HG03064 (cell line): Measurements from ENCODE around the gene CADPS2.

Experiments used
- ATAC-seq: cut with Tn5 transposase; IDR thresholded peaks from one replicate; pipeline ENCODE4 v1.9.1; 2021; ENCODE audit warnings: low read depth; ENCODE audit not compliant: unreplicated experiment

The CADPS2 gene

DNA sequence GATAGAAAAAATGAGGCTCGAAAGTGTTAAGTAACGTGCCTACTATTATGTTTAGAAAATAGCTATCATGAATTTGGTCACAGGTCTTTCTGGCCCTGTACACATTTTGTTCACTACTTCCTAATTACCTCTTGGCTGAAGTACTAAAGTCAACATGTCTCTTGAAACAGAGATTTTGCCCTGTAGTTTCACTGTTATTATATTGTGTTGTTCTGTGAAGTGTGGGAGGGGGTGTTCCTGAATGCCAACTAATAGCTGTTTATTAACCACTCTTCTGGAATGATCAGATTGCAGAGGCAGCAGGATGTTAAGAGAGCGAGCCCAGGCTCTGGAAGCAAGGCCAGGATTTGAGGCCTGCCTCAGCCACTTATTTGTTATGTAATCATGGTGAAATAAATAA is 259.5 kb downstream of the CADPS2 start:
- ATAC-seq = no peak

DNA sequence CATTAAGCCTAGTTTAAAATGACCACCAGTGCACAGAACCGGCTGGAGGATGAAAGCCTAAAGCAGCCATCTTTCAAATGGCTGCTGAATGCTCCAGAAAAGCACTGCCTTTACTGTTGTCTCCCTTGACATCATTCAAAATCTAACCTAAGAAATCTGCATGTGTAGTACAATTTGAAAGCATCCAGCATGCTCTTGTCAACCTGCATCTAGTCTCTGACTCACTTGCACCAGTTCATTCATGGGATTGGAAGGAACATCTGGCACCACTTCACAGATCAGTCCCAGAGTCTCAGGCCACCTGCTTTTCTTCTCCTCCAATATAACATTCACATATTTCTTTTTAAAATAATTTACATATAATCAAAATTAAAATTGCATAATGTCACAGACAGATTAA is 263.6 kb downstream of the CADPS2 start:
- no peak for ATAC-seq

DNA sequence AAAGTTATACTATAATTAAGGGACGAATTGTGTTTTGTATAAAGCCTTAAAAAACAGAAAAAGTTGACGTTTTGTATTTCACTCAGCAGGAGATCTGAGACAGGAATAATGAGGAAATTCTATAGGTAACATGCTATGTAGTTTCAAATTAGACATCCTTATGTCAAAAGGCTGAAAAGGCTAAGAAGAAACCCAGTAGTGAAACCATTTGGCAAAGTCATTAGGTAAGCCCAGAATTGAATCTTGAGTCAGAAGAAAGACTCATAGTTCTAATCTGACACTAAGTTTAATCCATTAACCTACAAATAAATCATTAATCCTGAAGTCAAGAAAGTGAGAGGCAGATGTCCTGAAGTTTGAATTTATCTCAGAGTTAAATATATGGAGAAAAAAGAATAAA is 266.6 kb downstream of the CADPS2 start:
- no peak for ATAC-seq

DNA sequence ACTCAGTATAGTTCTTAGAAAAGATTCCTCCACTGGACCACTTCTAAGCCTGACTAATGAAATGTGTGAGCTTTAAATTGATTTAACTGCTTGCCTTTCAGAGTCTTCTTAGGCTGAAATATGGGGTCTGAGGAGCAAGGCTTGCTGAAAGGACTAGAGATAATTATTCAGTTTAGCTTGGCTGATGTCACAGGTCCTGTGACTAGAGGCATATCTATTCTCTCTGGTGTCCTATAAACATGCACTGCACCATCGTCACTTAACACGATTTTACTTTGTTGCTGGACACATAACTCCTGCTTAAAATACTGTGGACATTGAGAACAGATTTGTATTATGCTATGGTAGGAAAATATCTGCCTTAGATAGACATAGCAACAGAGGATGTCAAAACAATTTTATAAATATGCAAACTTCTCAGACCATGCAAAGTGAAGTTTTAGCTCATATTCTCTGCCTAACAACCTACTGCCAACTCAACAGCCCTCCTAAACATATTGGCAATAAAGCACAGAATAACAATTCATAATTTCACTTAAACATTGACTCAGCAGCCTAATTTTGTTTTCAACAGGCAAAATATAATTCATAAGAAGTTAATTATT is 267.6 kb downstream of the CADPS2 start:
- no peak for ATAC-seq

DNA sequence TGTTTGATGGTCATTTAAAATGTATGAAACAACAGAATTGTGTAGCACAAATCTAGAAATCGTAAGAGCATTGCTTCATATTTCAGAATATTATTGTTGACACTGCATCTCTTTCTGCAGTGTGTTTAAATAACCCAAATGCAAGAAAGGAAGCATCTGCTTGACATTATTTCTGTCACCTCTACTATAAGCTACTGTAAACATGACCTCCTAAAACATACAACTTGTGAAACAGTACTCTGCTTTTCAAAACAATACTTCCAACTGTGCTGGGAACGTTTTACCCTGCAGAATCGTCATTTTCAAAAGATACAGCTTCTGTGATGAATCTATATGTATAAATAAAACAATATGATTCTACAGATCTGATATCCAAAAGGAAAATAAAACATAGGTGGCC is 269.3 kb downstream of the CADPS2 start:
- no peak for ATAC-seq

DNA sequence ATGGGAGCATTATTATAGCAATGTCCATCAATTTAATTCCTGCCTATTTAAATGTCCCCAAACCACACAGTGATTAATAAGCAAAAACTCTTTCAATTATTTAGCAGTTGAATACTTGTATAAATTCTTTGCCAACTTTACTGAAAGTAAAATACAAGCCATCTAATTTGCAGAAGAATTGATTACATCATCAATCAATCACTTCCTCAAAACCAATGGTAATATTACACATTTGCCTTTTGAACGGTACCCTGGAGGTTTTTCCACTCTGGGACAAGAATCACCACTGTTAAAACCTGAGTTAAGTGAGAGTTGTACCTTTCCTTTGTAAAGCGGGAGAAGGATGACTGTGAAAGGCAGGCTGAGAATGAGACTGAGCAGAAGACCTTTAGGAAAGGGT is 280.3 kb downstream of the CADPS2 start:
- no peak for ATAC-seq

DNA sequence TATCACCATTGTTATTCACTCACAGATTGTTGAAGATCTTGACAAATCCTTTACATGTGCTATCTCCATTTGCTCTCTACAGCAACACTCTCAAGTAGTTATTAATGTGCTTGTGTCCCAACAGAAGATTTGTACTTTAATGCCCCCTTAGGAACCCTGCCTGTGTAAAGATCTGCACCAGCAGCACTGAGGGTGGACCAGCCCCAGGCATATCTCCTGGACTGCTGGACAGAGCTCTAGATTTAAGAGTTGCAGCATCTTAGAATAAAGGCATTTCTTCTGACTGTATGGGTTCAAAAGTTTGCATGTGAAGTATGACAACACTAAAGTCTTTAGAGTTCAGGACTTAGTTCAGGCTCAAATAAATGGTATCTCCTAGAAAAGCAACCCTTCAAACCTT is 282.0 kb downstream of the CADPS2 start:
- ATAC-seq = no peak

DNA sequence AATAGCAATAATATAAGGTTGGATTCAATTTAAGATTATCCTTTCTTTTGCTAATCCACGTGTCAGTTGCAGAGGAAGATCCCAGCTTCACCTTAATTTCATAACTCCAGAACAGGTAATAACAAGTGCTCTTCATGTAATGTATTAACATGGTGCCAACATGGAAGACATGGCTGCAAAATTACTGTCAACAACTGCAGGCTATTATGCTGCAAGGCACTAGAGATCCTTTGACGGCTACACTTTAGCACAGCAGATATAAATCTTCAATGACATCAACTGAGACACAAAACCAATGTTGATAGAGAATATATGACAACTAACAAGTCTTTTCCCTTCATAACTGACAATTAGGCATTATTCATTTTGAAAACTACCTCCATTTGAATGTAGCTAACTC is 283.5 kb downstream of the CADPS2 start:
- no peak for ATAC-seq

DNA sequence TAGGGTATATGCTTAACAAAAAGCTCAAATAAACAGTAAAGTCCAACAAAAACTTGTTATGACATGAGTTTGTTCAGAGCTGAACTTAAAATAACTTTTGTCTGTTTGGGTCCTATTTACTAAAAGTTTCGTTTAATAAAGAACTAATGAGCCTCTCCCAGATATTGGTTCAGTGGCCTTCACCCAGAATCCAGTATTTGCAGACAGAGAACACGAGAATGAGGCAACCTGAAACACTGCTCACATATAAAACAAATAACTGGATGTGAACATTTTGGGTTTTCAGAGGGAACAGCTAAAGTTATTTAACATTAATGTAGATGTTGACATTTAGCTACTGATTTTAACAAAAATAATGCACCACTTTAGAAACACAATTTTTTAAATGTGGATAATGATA is 285.6 kb downstream of the CADPS2 start:
- no peak for ATAC-seq

DNA sequence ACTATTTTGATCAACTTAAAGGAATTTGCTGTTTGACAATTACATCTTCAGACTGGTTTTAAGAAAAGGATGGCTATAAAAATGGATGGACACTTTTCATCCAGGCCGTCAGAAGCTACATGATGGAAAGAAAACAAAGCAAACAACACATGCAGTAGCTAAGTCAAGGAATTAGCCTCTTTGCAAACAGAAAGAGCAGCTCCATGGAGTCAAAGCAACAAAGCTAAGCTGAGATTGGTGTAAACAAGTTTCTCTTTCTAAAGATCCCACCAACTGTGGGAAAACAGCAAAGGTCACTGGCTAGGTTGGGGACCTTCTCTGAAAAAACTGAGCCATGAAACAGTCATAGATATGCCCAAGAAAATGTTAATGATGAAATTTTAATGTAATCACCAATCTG is 286.2 kb downstream of the CADPS2 start:
- no peak for ATAC-seq

DNA sequence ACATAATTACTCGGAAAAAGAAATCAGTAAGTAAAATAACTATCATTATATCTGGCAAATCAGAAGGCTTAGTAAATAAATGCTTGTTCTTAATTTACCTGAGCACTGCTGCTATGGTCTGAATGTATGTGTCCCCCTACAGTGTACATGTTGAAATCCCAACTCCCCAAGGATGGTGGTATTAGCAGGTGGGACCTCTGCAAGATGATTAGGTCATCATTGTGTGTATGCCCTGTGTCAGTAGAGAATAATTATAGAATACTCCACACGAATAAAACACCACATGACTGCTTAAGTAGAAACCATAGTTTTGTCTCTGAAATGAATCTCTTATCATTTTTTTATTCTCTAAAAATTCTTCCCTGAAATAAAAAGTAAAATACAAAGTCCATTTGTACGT is 289.0 kb downstream of the CADPS2 start:
- ATAC-seq = no peak

DNA sequence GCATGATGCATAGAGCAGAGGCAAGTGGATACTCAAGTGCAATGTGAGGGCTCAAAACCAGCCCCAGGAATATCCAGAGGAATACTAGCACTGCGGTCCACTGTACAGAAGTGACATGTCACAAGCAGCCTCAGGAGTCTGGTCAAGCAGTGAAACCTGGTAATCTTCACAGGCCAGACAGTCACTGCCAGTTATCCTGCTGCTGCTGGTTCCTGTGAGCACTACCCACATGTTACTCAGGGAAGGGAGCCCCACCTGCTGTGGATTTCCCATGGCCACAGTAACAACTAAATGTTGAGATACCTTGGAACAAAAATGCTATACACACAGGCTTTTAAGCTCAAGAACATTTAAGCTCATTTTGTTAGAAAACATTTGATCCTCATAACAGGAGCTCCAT is 290.4 kb downstream of the CADPS2 start:
- no peak for ATAC-seq

DNA sequence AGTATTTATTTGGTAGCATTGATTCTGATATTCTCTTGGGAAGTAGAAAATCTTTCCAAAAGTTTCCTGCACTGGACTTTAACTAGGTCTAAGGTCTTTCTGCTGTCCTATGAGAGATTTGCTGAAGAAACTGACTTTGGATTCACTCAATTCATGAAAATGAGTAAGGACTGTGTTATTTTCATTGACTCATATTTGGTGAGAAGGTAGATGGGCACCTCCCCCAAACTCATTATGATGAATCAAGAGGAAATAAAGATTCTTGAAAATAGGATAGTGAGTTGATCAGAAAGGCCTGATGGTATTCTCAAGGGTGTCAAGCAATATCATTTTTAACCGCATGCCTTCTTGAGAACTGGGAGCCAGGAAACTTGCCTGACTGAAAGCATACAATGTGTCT is 297.6 kb downstream of the CADPS2 start:
- no peak for ATAC-seq

DNA sequence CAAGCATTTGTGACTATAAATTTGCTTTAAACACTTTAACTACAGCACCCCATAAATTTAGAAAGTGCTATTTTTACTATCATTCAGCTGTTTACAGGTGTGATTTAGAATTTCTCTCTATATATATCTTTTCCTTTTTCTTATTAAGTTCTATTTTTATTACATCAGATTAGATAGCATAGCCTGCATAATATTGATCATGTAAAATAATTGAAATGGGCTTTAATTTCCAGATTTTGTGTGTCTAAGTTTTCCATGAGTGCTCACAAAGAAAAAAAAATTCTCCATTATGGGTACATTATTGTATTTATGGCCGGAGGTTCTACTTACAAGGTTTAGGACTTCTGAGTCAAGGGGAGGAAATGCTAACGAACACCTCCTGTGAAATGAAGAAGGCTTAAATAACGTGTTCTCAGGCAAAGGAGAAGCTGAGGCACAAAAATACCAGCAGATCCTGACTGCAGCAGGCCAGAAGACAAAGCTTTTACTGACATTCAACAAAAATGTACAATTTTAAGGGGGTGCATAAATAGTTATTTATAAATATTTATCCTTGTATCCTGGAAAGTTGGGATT is 301.5 kb downstream of the CADPS2 start:
- ATAC-seq = no peak

DNA sequence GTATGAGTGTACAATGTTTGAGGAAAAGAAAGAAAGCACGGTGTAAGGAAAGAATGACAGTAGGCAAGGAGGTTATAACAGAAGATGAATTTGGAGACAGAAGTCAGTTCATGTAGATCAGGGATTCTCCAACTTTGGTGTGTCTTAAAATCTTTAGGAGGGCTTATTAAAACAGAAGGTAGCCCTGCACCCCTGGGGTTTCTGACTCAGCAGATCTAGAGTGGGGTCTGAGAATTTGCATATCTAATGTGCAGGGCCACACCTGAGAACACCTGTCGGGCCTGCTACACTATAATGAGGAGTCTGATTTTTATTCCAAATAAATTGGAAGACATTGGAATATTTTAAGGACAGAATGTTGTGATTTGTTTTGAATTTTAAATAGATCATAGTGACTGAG is 307.9 kb downstream of the CADPS2 start:
- no peak for ATAC-seq

DNA sequence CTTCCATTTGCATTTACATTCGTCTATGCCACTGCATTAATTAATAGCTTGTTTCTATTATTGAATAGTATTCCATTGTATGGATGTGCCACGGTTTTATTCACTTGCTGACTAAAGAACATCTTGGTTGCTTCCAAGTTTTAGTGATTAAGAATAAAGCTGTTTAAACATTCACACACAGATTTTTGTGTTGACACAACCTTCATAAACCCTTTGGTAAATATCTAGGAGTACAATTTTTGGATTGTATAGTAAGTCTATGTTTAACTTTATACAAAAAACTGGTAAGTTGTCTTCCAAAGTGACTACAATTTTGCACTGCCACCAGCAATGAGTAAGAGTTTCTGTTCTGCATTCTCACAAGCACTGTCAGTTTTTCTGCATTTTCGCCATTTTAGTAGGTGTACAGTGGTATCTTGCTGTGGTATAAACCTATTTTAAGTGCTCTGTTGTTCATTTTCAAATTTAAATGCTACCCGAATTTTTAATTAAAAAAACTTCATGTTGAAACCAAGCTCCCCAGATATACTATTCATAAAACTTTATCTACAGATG is 308.7 kb downstream of the CADPS2 start:
- ATAC-seq = no peak

DNA sequence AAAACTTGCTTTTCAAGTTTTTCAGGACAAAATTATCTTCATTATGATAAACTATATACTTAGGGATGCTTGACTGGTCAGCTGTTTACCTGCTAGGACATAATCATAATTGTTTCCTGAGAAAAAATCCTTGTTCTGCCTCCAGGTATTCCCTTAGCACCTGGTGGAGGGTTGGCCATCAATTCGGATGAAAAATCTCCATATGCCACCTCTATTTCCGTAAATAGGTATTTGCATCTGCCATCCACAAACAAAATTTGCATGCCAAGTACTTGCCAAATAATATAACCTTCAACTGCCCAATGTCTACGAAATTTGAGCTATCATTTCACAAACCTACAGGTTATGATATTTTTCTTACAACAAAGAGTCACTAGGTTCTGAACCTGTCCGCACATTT is 313.6 kb downstream of the CADPS2 start:
- ATAC-seq = no peak

DNA sequence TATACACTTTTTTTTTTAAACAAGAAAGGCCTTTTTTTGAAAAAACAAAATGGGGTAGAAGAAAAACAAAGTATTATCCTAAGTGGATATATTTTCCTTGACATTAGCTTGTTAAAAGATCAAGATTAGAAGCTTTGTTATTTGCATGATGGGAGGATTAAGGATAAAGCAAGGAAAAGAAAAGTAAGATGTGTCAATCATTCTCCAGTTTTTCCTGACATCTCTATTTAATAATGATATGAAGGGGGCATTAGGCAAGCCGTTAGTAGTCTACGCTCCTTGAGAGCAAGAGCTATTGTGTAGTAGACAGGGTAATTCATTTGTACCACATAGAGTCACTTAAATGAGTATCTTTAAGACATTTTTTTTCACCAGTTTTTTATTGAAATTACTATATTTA is 324.9 kb downstream of the CADPS2 start:
- ATAC-seq = no peak

DNA sequence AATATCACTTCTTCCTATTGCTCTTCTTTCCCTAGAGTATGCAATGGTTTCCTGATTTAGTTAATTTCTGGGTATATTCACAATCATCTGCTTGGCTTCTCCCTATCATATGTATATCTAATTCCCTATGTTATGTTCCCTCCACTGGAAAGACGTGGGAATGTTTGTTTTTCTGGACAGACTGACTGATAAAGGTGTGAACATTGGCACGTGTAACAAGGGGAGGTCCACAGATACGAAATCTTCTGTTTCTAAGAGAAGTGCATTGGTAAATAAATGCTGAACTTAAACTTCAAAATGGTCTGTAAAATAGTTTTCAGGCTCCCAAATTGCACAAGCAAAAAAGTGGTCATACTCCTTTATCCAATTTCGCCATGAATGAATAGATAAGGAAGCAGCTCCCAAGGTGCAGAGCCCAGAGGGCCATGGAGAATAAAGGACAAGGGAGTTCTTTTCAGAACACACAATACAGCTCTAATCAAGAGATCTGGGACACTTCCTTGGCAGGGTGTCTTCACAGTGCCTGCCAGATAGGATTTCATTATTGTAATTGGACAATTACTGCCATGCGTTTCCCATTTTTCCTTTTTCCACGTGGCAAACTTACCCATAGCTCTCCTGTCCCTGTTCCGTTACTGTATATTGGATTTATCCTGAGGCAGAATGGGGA is 329.3 kb downstream of the CADPS2 start:
- ATAC-seq = no peak

DNA sequence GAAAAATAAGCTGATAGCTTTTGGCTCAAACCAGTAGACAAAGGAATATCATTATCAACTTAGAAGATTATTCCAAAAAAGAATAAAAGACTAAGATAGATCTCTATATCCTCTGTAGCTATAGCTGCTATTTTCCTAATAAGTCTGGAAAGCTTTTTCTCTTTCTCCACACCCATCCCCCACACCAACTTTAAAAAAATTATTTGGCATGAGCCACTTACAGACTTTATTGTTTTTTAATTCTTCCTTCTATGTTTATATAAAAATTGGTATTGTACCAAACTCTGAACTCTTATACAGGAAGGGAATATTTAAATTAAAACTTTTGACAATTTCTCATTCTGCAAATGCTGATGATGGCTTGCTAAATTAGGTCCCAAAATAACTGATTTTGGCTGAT is 330.0 kb downstream of the CADPS2 start:
- ATAC-seq = no peak

DNA sequence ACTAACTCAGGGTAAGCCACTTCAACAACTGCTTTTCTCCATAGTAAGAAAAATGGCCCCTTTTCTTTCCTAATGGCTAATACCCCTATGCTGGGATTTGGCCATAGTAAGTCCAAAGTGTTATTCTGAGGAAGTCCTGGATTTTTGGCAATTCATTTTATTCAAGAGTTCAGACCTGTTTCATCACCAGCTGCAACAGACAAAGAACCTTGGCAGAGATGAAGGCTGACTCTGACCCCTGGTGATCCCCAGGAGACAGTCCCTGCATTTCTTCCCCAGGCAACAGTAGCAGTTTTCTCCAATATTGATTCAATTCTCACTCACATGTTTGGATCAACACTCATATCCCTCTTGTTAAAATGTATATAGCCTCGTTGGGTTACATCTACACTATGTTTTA is 332.5 kb downstream of the CADPS2 start:
- no peak for ATAC-seq

DNA sequence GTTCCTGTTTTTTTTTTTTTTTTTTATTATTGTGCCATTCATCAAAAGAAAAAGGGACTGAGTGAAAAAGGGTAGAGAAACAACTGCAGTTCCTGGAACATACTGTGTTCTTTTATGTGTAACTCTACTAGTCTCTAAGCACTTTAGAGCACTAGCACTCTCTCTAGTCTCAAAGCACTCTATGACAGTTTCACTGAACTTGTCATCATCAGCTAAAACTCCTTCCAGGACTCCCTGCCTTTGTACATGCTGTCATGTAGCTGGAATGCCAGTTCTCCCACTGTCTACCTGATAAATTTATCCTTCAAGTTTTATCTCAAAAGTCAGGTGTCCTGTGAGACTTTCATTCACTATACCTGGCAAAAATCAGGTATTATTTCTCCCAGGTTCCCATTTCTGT is 333.5 kb downstream of the CADPS2 start:
- no peak for ATAC-seq
